Osteoblast (primary cell): ENCODE results near the gene WFDC12. TPM values are rescaled to one million over a fixed set of nuclear protein-coding genes. Genes with fewer than 3 reads are reported as not detected.

Source experiments
- DNase-seq: peaks from one replicate; pipeline ENCODE4 v3.0.0; 2011; ENCODE audit warnings: low spot score, mixed read lengths; ENCODE audit not compliant: insufficient read length; ENCODE audit errors: missing footprints
- H2AFZ ChIP-seq: 2 replicates; pipeline ENCODE4 v1.6.0; 2011; ENCODE audit warnings: mild to moderate bottlenecking, low read length
- H3K27ac ChIP-seq: 2 replicates; pipeline ENCODE4 v1.5.1; 2011; ENCODE audit warnings: mild to moderate bottlenecking, low read depth, low read length, moderate library complexity
- H3K27me3 ChIP-seq: 2 replicates; pipeline ENCODE4 v1.6.0; 2012; ENCODE audit warnings: mild to moderate bottlenecking, control low read depth, inconsistent platforms, low read length, moderate library complexity; ENCODE audit not compliant: insufficient read depth
- H3K36me3 ChIP-seq: 2 replicates; pipeline ENCODE4 v1.5.1; 2011; ENCODE audit warnings: mild to moderate bottlenecking, low read length, control low read depth, moderate library complexity; ENCODE audit not compliant: insufficient read depth
- H3K4me1 ChIP-seq: 2 replicates; pipeline ENCODE4 v1.5.1; 2011; ENCODE audit warnings: mild to moderate bottlenecking, low read length, control low read depth, moderate library complexity; ENCODE audit not compliant: insufficient read depth
- H3K4me2 ChIP-seq: 2 replicates; pipeline ENCODE4 v1.6.0; 2011; ENCODE audit warnings: mild to moderate bottlenecking, low read length; ENCODE audit not compliant: insufficient read depth
- H3K4me3 ChIP-seq: fragments of 200-600 bp; sonication (generic); 3 replicates; pipeline ENCODE4 v1.5.1; 2012; ENCODE audit warnings: mild to moderate bottlenecking, low read length, inconsistent platforms; ENCODE audit not compliant: insufficient read depth
- H3K79me2 ChIP-seq: 2 replicates; pipeline ENCODE4 v1.6.0; 2012; ENCODE audit warnings: mild to moderate bottlenecking, low read length, control low read depth, inconsistent platforms; ENCODE audit not compliant: insufficient read depth
- H3K9me3 ChIP-seq: 2 replicates; pipeline ENCODE4 v1.5.1; 2011; ENCODE audit warnings: low read depth, low read length, control low read depth
- H4K20me1 ChIP-seq: 2 replicates; pipeline ENCODE4 v1.6.0; 2012; ENCODE audit warnings: mild to moderate bottlenecking, low read length, control low read depth; ENCODE audit not compliant: insufficient read depth
- CTCF ChIP-seq: IDR thresholded peaks from 2 replicates; pipeline ENCODE4 v1.5.1; 2011; ENCODE audit warnings: mild to moderate bottlenecking, low read depth, low read length, moderate library complexity; ENCODE audit errors: extremely low read depth
- total RNA-seq: library from RNA; depleted of rRNA; stranded (reverse); fragments of >200 nt; gene quantifications from 2 replicates; pipeline ENCODE4 v1.2.3, GENCODE V29; 2012

WFDC12 gene
- total RNA-seq, 1 donor, result not detected

- H3K4me3 ChIP-seq, result no peak overlapping the region
- H3K27me3 ChIP-seq, result peaks cover 8% of the 10 kb centered on the region
- H3K4me2 ChIP-seq, result no peak overlapping the region
- H4K20me1 ChIP-seq, result no peaks in the 10 kb centered on the region
- no peak overlapping the region for H2AFZ ChIP-seq
- H3K9me3 ChIP-seq, result no peaks in the 10 kb centered on the region
- H3K4me1 ChIP-seq, result peaks cover 9% of the 10 kb centered on the region
- H3K79me2 ChIP-seq, result no peaks in the 10 kb centered on the region
- no peak for TF ChIP-seq CTCF
- no peaks in the 10 kb centered on the region for H3K36me3 ChIP-seq
- no peak for DNase-seq
- no peak overlapping the region for H3K27ac ChIP-seq
Measured at GRCh38 chr20:45153752-45154151, 29.5 kb upstream of the WFDC12 start.

GRCh38 chr20:45153147-45153546 lies 28.9 kb upstream of the WFDC12 start:
- no peaks in the 10 kb centered on the region for H4K20me1 ChIP-seq
- peaks cover 8% of the 10 kb centered on the region for H3K27me3 ChIP-seq
- H3K79me2 ChIP-seq, result no peaks in the 10 kb centered on the region
- no peak overlapping the region for H2AFZ ChIP-seq
- no peaks in the 10 kb centered on the region for H3K36me3 ChIP-seq
- no peak for TF ChIP-seq CTCF
- no peak for DNase-seq
- H3K4me1 ChIP-seq, result peaks cover 7% of the 10 kb centered on the region
- H3K9me3 ChIP-seq, result no peaks in the 10 kb centered on the region
- H3K4me3 ChIP-seq, result no peak overlapping the region
- no peak overlapping the region for H3K27ac ChIP-seq
- H3K4me2 ChIP-seq, result no peak overlapping the region

GRCh38 chr20:45152405-45152804 lies 28.1 kb upstream of the WFDC12 start:
- Histone ChIP-seq H3K4me3 (no peak overlapping the region), H3K79me2 (no peaks in the 10 kb centered on the region), H2AFZ (no peak overlapping the region), H3K4me2 (no peak overlapping the region), H3K36me3 (no peaks in the 10 kb centered on the region), H3K27ac (no peak overlapping the region), H3K4me1 (no peaks in the 10 kb centered on the region), H3K27me3 (peaks cover 8% of the 10 kb centered on the region), H4K20me1 (no peaks in the 10 kb centered on the region), H3K9me3 (no peaks in the 10 kb centered on the region)
- TF ChIP-seq CTCF, result no peak
- DNase-seq, result no peak

- Histone ChIP-seq H3K79me2 (no peaks in the 10 kb centered on the region), H3K4me3 (no peak overlapping the region), H3K4me1 (no peaks in the 10 kb centered on the region), H3K4me2 (no peak overlapping the region), H3K27ac (no peak overlapping the region), H3K27me3 (peaks cover 28% of the 10 kb centered on the region), H2AFZ (no peak overlapping the region), H4K20me1 (no peaks in the 10 kb centered on the region), H3K36me3 (no peaks in the 10 kb centered on the region), H3K9me3 (no peaks in the 10 kb centered on the region)
- TF ChIP-seq CTCF, result no peak
- DNase-seq, result no peak
Measured at GRCh38 chr20:45149062-45149461, 24.8 kb upstream of the WFDC12 start.
